H1 (cell line): ENCODE data around the gene ACSF3. TPM values are rescaled to one million over a fixed set of nuclear protein-coding genes. Genes with fewer than 3 reads are reported as not detected.
A peak's percentile ranks its signal among the peaks of the same experiment; 100 is the strongest.

Experiments used
- CTCF ChIA-PET: fragments of 300-600 bp; sonication (Branson Sonifier 250); formaldehyde crosslinking; loops from one replicate; lab custom pipeline; 2021; ENCODE audit not compliant: partially characterized antibody; lab: Charles Lee
- POLR2A ChIA-PET: fragments of 300-600 bp; sonication (Branson Sonifier 250); formaldehyde crosslinking; loops from one replicate; lab custom pipeline; 2021; ENCODE audit warnings: inconsistent platforms; ENCODE audit not compliant: partially characterized antibody; lab: Charles Lee
- DNase-seq, 2 experiments: peaks; one replicate each; pipeline versions ENCODE4 v3.0.0 to v3.0.0-alpha.2; 2010 to 2022; ENCODE audit warnings: low spot score in 2 of 2, low read depth in 1 of 2, mixed read lengths in 1 of 2
- FAIRE-seq: peaks from 2 replicates; lab custom pipeline; 2011; peaks lifted over from hg19 to GRCh38; lab: Jason Lieb, UNC
- H2AFZ ChIP-seq: 2 replicates; pipeline ENCODE4 v1.8.1; 2012; ENCODE audit warnings: low read length, inconsistent platforms
- H2AK5ac ChIP-seq: 2 replicates; pipeline ENCODE4 v1.6.1; 2013; ENCODE audit warnings: low read depth, low read length
- H2BK120ac ChIP-seq: replicated peaks from 2 replicates; pipeline ENCODE3; 2013; ENCODE audit warnings: low read depth, low read length, inconsistent platforms
- H2BK12ac ChIP-seq: 2 replicates; pipeline ENCODE4 v1.6.1; 2013; ENCODE audit warnings: low read depth, low read length
- H2BK15ac ChIP-seq: 2 replicates; pipeline ENCODE4 v1.6.1; 2013; ENCODE audit warnings: low read length
- H2BK20ac ChIP-seq: 2 replicates; pipeline ENCODE4 v1.6.1; 2013; ENCODE audit warnings: low read length
- H2BK5ac ChIP-seq: 2 replicates; pipeline ENCODE4 v1.6.1; 2013; ENCODE audit warnings: low read depth, low read length
- H3K14ac ChIP-seq: 2 replicates; pipeline ENCODE4 v1.6.1; 2013; ENCODE audit warnings: inconsistent platforms; ENCODE audit not compliant: insufficient read length
- H3K18ac ChIP-seq: 2 replicates; pipeline ENCODE4 v1.6.1; 2013; ENCODE audit warnings: low read length; ENCODE audit errors: extremely low read depth
- H3K23ac ChIP-seq: 2 replicates; pipeline ENCODE4 v1.6.1; 2013; ENCODE audit warnings: inconsistent platforms; ENCODE audit not compliant: insufficient read length
- H3K23me2 ChIP-seq: 2 replicates; pipeline ENCODE4 v1.6.1; 2013; ENCODE audit warnings: low read depth, low read length
- H3K27ac ChIP-seq: 2 replicates; pipeline ENCODE4 v1.6.1; 2011; ENCODE audit warnings: low read depth, low read length, inconsistent platforms
- H3K27me3 ChIP-seq, 4 experiments: replicated peaks in 1 of 4; 1 replicate in 1 of 4; 2 replicates in 3 of 4; pipeline versions ENCODE4 v1.6.1 to v1.8.1; 2011 to 2013; ENCODE audit warnings: low read length in 3 of 4, mild to moderate bottlenecking in 3 of 4, inconsistent platforms in 2 of 4, mixed read lengths in 2 of 4, moderate library complexity in 1 of 4; ENCODE audit not compliant: control insufficient read depth in 3 of 4, insufficient read depth in 3 of 4; ENCODE audit errors: extremely low read depth in 1 of 4
- H3K36me3 ChIP-seq, 4 experiments: 2 replicates each; pipeline versions ENCODE4 v1.6.1 to v1.8.1; 2011 to 2013; ENCODE audit warnings: mild to moderate bottlenecking in 4 of 4, low read length in 3 of 4, moderate library complexity in 2 of 4, control low read depth in 1 of 4, inconsistent platforms in 1 of 4; ENCODE audit not compliant: insufficient read depth in 4 of 4, control insufficient read depth in 2 of 4
- H3K4ac ChIP-seq: replicated peaks from 2 replicates; pipeline ENCODE3; 2013; ENCODE audit warnings: low read length, low read depth, mixed read lengths, inconsistent platforms; ENCODE audit not compliant: insufficient read length
- H3K4me1 ChIP-seq, 4 experiments: replicated peaks in 1 of 4; 1 replicate in 1 of 4; 2 replicates in 3 of 4; pipeline versions ENCODE4 v1.6.1 to v1.8.1; 2011 to 2013; ENCODE audit warnings: low read length in 3 of 4, inconsistent platforms in 2 of 4, mixed read lengths in 1 of 4; ENCODE audit not compliant: insufficient read depth in 4 of 4, control insufficient read depth in 3 of 4
- H3K4me2 ChIP-seq, 2 experiments: 2 replicates each; pipeline versions ENCODE4 v1.6.1 to v1.8.1; 2011 to 2013; ENCODE audit warnings: low read depth in 2 of 2, low read length in 2 of 2, control low read depth in 1 of 2, inconsistent platforms in 1 of 2, mild to moderate bottlenecking in 1 of 2; ENCODE audit not compliant: insufficient read depth in 1 of 2
- H3K4me3 ChIP-seq, 4 experiments: fragments of 200-600, 300-600 bp in 1 of 4; sonication (generic), shearing (Covaris generic), sonication (Bioruptor Twin) in 1 of 4; 2 replicates each; pipeline versions ENCODE4 v1.5.1 to v1.8.1; 2011 to 2016; ENCODE audit warnings: low read length in 4 of 4, low read depth in 3 of 4, control low read depth in 2 of 4, inconsistent platforms in 2 of 4, mild to moderate bottlenecking in 2 of 4, mixed read lengths in 1 of 4, moderate library complexity in 1 of 4; ENCODE audit not compliant: insufficient read depth in 2 of 4; ENCODE audit errors: extremely low read depth in 1 of 4
- H3K56ac ChIP-seq: replicated peaks from 2 replicates; pipeline ENCODE3; 2013; ENCODE audit warnings: low read depth, mild to moderate bottlenecking, mixed read lengths, low read length, inconsistent platforms; ENCODE audit not compliant: insufficient read length
- H3K79me1 ChIP-seq: 2 replicates; pipeline ENCODE4 v1.6.1; 2013; ENCODE audit warnings: low read depth, low read length, control low read depth
- H3K79me2 ChIP-seq, 2 experiments: 2 replicates each; pipeline versions ENCODE4 v1.6.1 to v1.8.1; 2012 to 2013; ENCODE audit warnings: low read length in 2 of 2, mild to moderate bottlenecking in 2 of 2, inconsistent platforms in 1 of 2; ENCODE audit not compliant: insufficient read depth in 2 of 2, control insufficient read depth in 1 of 2
- H3K9ac ChIP-seq, 4 experiments: replicated peaks in 1 of 4; 1 replicate in 1 of 4; 2 replicates in 3 of 4; pipeline versions ENCODE4 v1.6.1 to v1.8.1; 2011 to 2013; ENCODE audit warnings: low read depth in 3 of 4, low read length in 3 of 4, control low read depth in 2 of 4, mild to moderate bottlenecking in 2 of 4, moderate library complexity in 2 of 4, inconsistent platforms in 1 of 4; ENCODE audit errors: extremely low read depth in 1 of 4
- H3K9me3 ChIP-seq, 2 experiments: 2 replicates each; pipeline versions ENCODE4 v1.6.1 to v1.8.1; 2012 to 2013; ENCODE audit warnings: mild to moderate bottlenecking in 2 of 2, moderate library complexity in 2 of 2, control low read depth in 1 of 2, inconsistent platforms in 1 of 2, low read depth in 1 of 2, low read length in 1 of 2, mixed read lengths in 1 of 2; ENCODE audit not compliant: insufficient read depth in 2 of 2
- H4K20me1 ChIP-seq, 2 experiments: replicated peaks in 1 of 2; 2 replicates each; pipeline versions ENCODE3 to v1.8.1; 2011 to 2013; ENCODE audit warnings: inconsistent platforms in 2 of 2, low read length in 2 of 2, mild to moderate bottlenecking in 1 of 2; ENCODE audit not compliant: insufficient read depth in 2 of 2, control insufficient read depth in 1 of 2
- H4K5ac ChIP-seq: 2 replicates; pipeline ENCODE4 v1.6.1; 2013; ENCODE audit warnings: low read length, low read depth, mixed read lengths, inconsistent platforms; ENCODE audit not compliant: insufficient read length
- H4K8ac ChIP-seq: 2 replicates; pipeline ENCODE4 v1.8.0; 2013; ENCODE audit warnings: mild to moderate bottlenecking, moderate library complexity, low read length, inconsistent platforms; ENCODE audit not compliant: insufficient read depth; ENCODE audit errors: extremely low read depth
- H4K91ac ChIP-seq: replicated peaks from 2 replicates; pipeline ENCODE3; 2013; ENCODE audit warnings: low read length, mixed read lengths, inconsistent platforms; ENCODE audit not compliant: insufficient read length
- ASH2L ChIP-seq: fragments of 200-600, 300-600 bp; sonication (generic); IDR thresholded peaks from one replicate; pipeline ENCODE4 v1.7.1; 2017; ENCODE audit warnings: low read length
- CTBP2 ChIP-seq: IDR thresholded peaks from 2 replicates; pipeline ENCODE4 v1.7.0; 2011; ENCODE audit warnings: borderline replicate concordance, mild to moderate bottlenecking, moderate library complexity, mixed read lengths, low read length; ENCODE audit not compliant: insufficient read depth, insufficient read length
- MAX ChIP-seq: IDR thresholded peaks from 2 replicates; pipeline ENCODE4 v1.6.1; 2012; ENCODE audit warnings: inconsistent platforms
- POLR2A ChIP-seq, 2 experiments: IDR thresholded peaks; 1 replicate in 1 of 2; 2 replicates in 1 of 2; pipeline ENCODE4 v1.6.1; 2011; ENCODE audit warnings: low read depth in 2 of 2, low read length in 2 of 2, mild to moderate bottlenecking in 2 of 2; ENCODE audit errors: control extremely low read depth in 1 of 2
- WGBS, 2 experiments: shearing (Covaris generic) in 1 of 2; methylation state at CpG; one replicate each; pipeline versions ENCODE4 v1.1.6 to v1.1.7; 2013 to 2015; ENCODE audit warnings: low lambda C conversion rate in 2 of 2, mixed read lengths in 2 of 2, inconsistent platforms in 1 of 2, low coverage in 1 of 2, missing lambda C conversion rate in 1 of 2; ENCODE audit not compliant: insufficient replicate concordance in 2 of 2, insufficient coverage in 1 of 2, insufficient read length in 1 of 2; ENCODE audit errors: extremely low coverage in 1 of 2, missing lambda C conversion rate in 1 of 2; 5-methylcytosine and 5-hydroxymethylcytosine counted together
- polyA plus RNA-seq, 7 experiments: library from polyadenylated mRNA; depleted of rRNA in 3 of 7; stranded (reverse) in 5 of 7; unstranded in 2 of 7; fragments of >200 nt in 5 of 7; fragments of 200-250 nt in 2 of 7; gene quantifications; 1 replicate in 5 of 7; 2 replicates in 1 of 7; 4 replicates in 1 of 7; pipeline versions ENCODE4 v1.2.1 to v1.2.3, GENCODE V29; 2011 to 2013; ENCODE audit warnings: missing spikeins in 2 of 7, mixed read lengths in 2 of 7
- total RNA-seq: library from RNA; stranded (reverse); fragmentation: NEBNext Ultra II Directional; extraction: Animal tissue kit (Norgen Biotek cat#: 25700); gene quantifications from 2 replicates; pipeline ENCODE4 v1.2.1, GENCODE V29; 2021

ACSF3 gene
- total and polyA plus RNA-seq, 2 of the 8 experiments (the other 6 are each of a cell fraction or from before 2014, with no cell fraction given) = 15.6 to 22.9 TPM

GRCh38 chr16:89095491-89095951 lies 1.9 kb downstream of the ACSF3 start:
- Histone ChIP-seq H3K79me1 (peaks cover 15% of the 10 kb centered on the region), H3K23ac (no peak overlapping the region), H2BK5ac (0 out of 2 replicates have a peak overlapping the region, but pooled peaks have one; percentile 60), H3K79me2 (peaks cover 0 to 48% of the 10 kb centered on the region in 2 experiments; a peak in 2 of 4 replicates), H4K5ac (no peak overlapping the region), H3K36me3 (no peaks in the 10 kb centered on the region), H2AFZ (no peak overlapping the region), H3K9me3 (no peaks in the 10 kb centered on the region), H3K9ac (no peak overlapping the region), H4K91ac (no peak overlapping the region), H2BK20ac (no peak overlapping the region), H3K27ac (no peak overlapping the region), H2AK5ac (no peak overlapping the region), H2BK120ac (no peak overlapping the region), H3K27me3 (peaks cover 0 to 15% (median 8%) of the 10 kb centered on the region in 4 experiments; a peak in 5 of 7 replicates), H4K8ac (peak overlapping the region; percentile 9), H3K18ac (no peak overlapping the region), H3K4ac (no peak overlapping the region), H2BK15ac (no peak overlapping the region; the same call in 1 of the 2 replicates), H3K56ac (no peak overlapping the region), H3K4me1 (peaks cover 4 to 19% (median 11%) of the 10 kb centered on the region in 4 experiments; a peak in 6 of 7 replicates), H3K4me3 (peak overlapping the region in 1 of 4 experiments; percentile 97; a peak in 2 of 8 replicates), H4K20me1 (peaks cover 2 to 16% of the 10 kb centered on the region in 2 experiments), H3K4me2 (peak overlapping the region; percentile 78 to 92), H3K23me2 (peaks cover 8% of the 10 kb centered on the region; the same call in 1 of the 2 replicates), H3K14ac (no peak overlapping the region), H2BK12ac (0 out of 2 replicates have a peak overlapping the region, but pooled peaks have one; percentile 27)
- TF ChIP-seq CTBP2 = no peak
- TF ChIP-seq POLR2A (IDR thresholded peaks at IDR 0.05; ENCODE audit: control extremely low read depth in 1 of 2, low read depth in 2 of 2, low read length in 2 of 2) = no peak
- no peak for TF ChIP-seq ASH2L
- peak; percentile 26; the same call in 1 of the 2 replicates for TF ChIP-seq MAX
- 41% methylated on average over 21 of the region's 21 CpGs; no CpG with 5 or more reads in 1 of the 2 experiments for WGBS, 2 experiments
- ChIA-PET POLR2A (no interaction called here), CTCF (no interaction called here)
- FAIRE-seq = no peak
- peak; percentile 36 to 58 for DNase-seq
